ENCODE results near the gene GDAP2.

GRCh38 chr1:117842408-117843170 is 86.8 kb downstream of the GDAP2 start:
- TF ChIP-seq YY1 (IDR thresholded peaks at IDR 0.05) = no peak
- TF ChIP-seq, protein P1, sequence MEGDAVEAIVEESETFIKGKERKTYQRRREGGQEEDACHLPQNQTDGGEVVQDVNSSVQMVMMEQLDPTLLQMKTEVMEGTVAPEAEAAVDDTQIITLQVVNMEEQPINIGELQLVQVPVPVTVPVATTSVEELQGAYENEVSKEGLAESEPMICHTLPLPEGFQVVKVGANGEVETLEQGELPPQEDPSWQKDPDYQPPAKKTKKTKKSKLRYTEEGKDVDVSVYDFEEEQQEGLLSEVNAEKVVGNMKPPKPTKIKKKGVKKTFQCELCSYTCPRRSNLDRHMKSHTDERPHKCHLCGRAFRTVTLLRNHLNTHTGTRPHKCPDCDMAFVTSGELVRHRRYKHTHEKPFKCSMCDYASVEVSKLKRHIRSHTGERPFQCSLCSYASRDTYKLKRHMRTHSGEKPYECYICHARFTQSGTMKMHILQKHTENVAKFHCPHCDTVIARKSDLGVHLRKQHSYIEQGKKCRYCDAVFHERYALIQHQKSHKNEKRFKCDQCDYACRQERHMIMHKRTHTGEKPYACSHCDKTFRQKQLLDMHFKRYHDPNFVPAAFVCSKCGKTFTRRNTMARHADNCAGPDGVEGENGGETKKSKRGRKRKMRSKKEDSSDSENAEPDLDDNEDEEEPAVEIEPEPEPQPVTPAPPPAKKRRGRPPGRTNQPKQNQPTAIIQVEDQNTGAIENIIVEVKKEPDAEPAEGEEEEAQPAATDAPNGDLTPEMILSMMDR (IDR thresholded peaks at IDR 0.05; ENCODE audit: low read depth, low read length, missing input control) = no peak
- no peak for TF ChIP-seq RAD21 (IDR thresholded peaks at IDR 0.05)
- no peak for TF ChIP-seq TAF1 (conservative IDR thresholded peaks at IDR 0.05)
- no peak for TF ChIP-seq JUND (IDR thresholded peaks at IDR 0.05)
- TF ChIP-seq ZBTB33 (IDR thresholded peaks at IDR 0.05) = no peak
- TF ChIP-seq, protein P2, sequence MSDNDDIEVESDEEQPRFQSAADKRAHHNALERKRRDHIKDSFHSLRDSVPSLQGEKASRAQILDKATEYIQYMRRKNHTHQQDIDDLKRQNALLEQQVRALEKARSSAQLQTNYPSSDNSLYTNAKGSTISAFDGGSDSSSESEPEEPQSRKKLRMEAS (IDR thresholded peaks at IDR 0.05) = no peak
- no peak for TF ChIP-seq HNF4G (IDR thresholded peaks at IDR 0.05)
- TF ChIP-seq, protein P3, sequence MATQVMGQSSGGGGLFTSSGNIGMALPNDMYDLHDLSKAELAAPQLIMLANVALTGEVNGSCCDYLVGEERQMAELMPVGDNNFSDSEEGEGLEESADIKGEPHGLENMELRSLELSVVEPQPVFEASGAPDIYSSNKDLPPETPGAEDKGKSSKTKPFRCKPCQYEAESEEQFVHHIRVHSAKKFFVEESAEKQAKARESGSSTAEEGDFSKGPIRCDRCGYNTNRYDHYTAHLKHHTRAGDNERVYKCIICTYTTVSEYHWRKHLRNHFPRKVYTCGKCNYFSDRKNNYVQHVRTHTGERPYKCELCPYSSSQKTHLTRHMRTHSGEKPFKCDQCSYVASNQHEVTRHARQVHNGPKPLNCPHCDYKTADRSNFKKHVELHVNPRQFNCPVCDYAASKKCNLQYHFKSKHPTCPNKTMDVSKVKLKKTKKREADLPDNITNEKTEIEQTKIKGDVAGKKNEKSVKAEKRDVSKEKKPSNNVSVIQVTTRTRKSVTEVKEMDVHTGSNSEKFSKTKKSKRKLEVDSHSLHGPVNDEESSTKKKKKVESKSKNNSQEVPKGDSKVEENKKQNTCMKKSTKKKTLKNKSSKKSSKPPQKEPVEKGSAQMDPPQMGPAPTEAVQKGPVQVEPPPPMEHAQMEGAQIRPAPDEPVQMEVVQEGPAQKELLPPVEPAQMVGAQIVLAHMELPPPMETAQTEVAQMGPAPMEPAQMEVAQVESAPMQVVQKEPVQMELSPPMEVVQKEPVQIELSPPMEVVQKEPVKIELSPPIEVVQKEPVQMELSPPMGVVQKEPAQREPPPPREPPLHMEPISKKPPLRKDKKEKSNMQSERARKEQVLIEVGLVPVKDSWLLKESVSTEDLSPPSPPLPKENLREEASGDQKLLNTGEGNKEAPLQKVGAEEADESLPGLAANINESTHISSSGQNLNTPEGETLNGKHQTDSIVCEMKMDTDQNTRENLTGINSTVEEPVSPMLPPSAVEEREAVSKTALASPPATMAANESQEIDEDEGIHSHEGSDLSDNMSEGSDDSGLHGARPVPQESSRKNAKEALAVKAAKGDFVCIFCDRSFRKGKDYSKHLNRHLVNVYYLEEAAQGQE (IDR thresholded peaks at IDR 0.05) = no peak
- TF ChIP-seq SP1 (IDR thresholded peaks at IDR 0.05) = no peak
- no peak for TF ChIP-seq EGR1 (IDR thresholded peaks at IDR 0.05; ENCODE audit: low read depth in 2 of 2)
